PFSK-1 (cell line): Measurements from ENCODE around the gene TMEM139.

Experiments
- FOXP2 ChIP-seq: optimal IDR thresholded peaks from 2 replicates; pipeline ENCODE3; 2011; ENCODE audit warnings: borderline replicate concordance, control low read depth, inconsistent platforms; ENCODE audit not compliant: insufficient read depth; ENCODE audit errors: extremely low read length, extremely low read depth
- POLR2AphosphoS5 ChIP-seq: IDR thresholded peaks from 2 replicates; pipeline ENCODE4 v1.6.1; 2012; ENCODE audit warnings: low read depth, mild to moderate bottlenecking, control low read depth, low read length, moderate library complexity
- REST ChIP-seq, 2 experiments: IDR thresholded peaks; 2 replicates each; pipeline versions ENCODE4 v1.6.1 to v1.8.0; 2011 to 2012; ENCODE audit warnings: low read depth in 2 of 2, low read length in 2 of 2, control low read depth in 1 of 2, inconsistent platforms in 1 of 2, mild to moderate bottlenecking in 1 of 2, moderate library complexity in 1 of 2; ENCODE audit not compliant: insufficient read depth in 1 of 2
- SIN3A ChIP-seq: IDR thresholded peaks from 2 replicates; pipeline ENCODE4 v1.6.1; 2012; ENCODE audit warnings: mild to moderate bottlenecking, low read length, moderate library complexity, borderline replicate concordance; ENCODE audit not compliant: insufficient read depth
- TAF1 ChIP-seq: IDR thresholded peaks from 2 replicates; pipeline ENCODE4 v1.6.1; 2012; ENCODE audit warnings: low read length, control low read depth, borderline replicate concordance; ENCODE audit not compliant: insufficient read depth

Gene TMEM139

GRCh38 chr7:143337216-143337615 lies 52.5 kb downstream of the TMEM139 start:
- TF ChIP-seq TAF1: no peak
- no peak for TF ChIP-seq POLR2AphosphoS5
- no peak for TF ChIP-seq REST (IDR thresholded peaks at IDR 0.05; ENCODE audit: insufficient read depth in 1 of 2, low read depth in 2 of 2, low read length in 2 of 2)
- TF ChIP-seq FOXP2: no peak
- TF ChIP-seq SIN3A: no peak
